ENCODE results near the gene PDE4B.

DNA sequence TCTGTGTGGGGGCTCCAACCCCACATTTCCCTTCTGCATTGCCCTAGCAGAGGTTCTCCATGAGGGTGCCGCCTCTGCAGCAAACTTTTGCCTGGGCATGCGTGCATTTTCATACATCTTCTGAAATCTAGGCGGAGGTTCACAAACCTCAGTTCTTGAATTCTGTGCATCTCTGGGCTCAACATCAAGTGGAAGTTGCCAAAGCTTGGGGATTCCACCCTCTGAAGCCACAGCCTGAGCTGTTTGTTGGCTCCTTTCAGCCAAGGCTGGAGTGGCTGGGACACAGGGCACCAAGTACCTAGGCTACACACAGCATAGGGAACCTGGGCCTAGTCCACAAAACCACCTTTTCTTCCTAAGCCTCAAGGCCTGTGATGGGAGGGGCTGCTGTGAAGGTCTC lies 235.3 kb downstream of the PDE4B start:
- TF ChIP-seq, protein P1, sequence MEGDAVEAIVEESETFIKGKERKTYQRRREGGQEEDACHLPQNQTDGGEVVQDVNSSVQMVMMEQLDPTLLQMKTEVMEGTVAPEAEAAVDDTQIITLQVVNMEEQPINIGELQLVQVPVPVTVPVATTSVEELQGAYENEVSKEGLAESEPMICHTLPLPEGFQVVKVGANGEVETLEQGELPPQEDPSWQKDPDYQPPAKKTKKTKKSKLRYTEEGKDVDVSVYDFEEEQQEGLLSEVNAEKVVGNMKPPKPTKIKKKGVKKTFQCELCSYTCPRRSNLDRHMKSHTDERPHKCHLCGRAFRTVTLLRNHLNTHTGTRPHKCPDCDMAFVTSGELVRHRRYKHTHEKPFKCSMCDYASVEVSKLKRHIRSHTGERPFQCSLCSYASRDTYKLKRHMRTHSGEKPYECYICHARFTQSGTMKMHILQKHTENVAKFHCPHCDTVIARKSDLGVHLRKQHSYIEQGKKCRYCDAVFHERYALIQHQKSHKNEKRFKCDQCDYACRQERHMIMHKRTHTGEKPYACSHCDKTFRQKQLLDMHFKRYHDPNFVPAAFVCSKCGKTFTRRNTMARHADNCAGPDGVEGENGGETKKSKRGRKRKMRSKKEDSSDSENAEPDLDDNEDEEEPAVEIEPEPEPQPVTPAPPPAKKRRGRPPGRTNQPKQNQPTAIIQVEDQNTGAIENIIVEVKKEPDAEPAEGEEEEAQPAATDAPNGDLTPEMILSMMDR (IDR thresholded peaks at IDR 0.05), result no peak
- TF ChIP-seq EZH2 (IDR thresholded peaks at IDR 0.05) (no peak), EZH2phosphoT487 (IDR thresholded peaks at IDR 0.05) (no peak)
